Endothelial cell of umbilical vein (primary cell): ENCODE measurements around the gene FANCG. TPM values are rescaled to one million over a fixed set of nuclear protein-coding genes. Genes with fewer than 3 reads are reported as not detected.

Source experiments
- BruUV-seq: library from RNA; stranded (reverse); fragments of 400-500 nt; replicated peaks from 2 replicates; lab custom pipeline; 2021; lab: Mats Ljungman, UMichigan
- CTCF ChIA-PET: fragments of 300-600, 350-600 bp; sonication (Branson Sonifier 250); formaldehyde crosslinking; loops from one replicate; lab custom pipeline; 2021; ENCODE audit warnings: antibody characterized with exemption, inconsistent platforms; lab: Charles Lee
- POLR2A ChIA-PET: fragments of 300-600, 350-600 bp; sonication (Branson Sonifier 250); formaldehyde crosslinking; loops from one replicate; lab custom pipeline; 2021; ENCODE audit warnings: antibody characterized with exemption, inconsistent platforms; lab: Charles Lee
- DNase-seq: peaks from one replicate; pipeline ENCODE4 v3.0.0-alpha.2; 2011; ENCODE audit warnings: low read depth, low spot score
- FAIRE-seq: peaks from 2 replicates; lab custom pipeline; 2011; peaks lifted over from hg19 to GRCh38; lab: Jason Lieb, UNC
- H2AFZ ChIP-seq: 2 replicates; pipeline ENCODE4 v1.6.0; 2012; ENCODE audit warnings: low read depth, low read length, control low read depth, inconsistent platforms
- H3K27ac ChIP-seq: 2 replicates; pipeline ENCODE4 v1.5.1; 2011; ENCODE audit warnings: low read depth, mild to moderate bottlenecking, control low read depth, low read length, moderate library complexity; ENCODE audit not compliant: insufficient read depth
- H3K27me3 ChIP-seq, 2 experiments: 2 replicates each; pipeline versions ENCODE4 v1.6.0 to v1.6.1; 2011; ENCODE audit warnings: low read length in 2 of 2, mixed read lengths in 1 of 2; ENCODE audit not compliant: control insufficient read depth in 2 of 2, insufficient read depth in 2 of 2
- H3K36me3 ChIP-seq, 2 experiments: 2 replicates in 1 of 2; 3 replicates in 1 of 2; pipeline ENCODE4 v1.5.1; 2011; ENCODE audit warnings: low read length in 2 of 2, mild to moderate bottlenecking in 1 of 2, moderate library complexity in 1 of 2; ENCODE audit not compliant: control insufficient read depth in 2 of 2, insufficient read depth in 2 of 2; ENCODE audit errors: extremely low read depth in 1 of 2
- H3K4me1 ChIP-seq: 3 replicates; pipeline ENCODE4 v1.5.1; 2011; ENCODE audit warnings: mild to moderate bottlenecking, low read length; ENCODE audit not compliant: control insufficient read depth, insufficient read depth; ENCODE audit errors: extremely low read depth
- H3K4me2 ChIP-seq: 2 replicates; pipeline ENCODE4 v1.6.1; 2011; ENCODE audit warnings: low read length, control low read depth, mixed read lengths; ENCODE audit not compliant: insufficient read depth
- H3K4me3 ChIP-seq, 3 experiments: fragments of 200-600 bp in 1 of 3; sonication (generic), shearing (Covaris generic) in 1 of 3; replicated peaks in 1 of 3; 2 replicates each; pipeline ENCODE4 v1.5.1; 2011 to 2016; ENCODE audit warnings: control low read depth in 3 of 3, low read length in 3 of 3, mild to moderate bottlenecking in 2 of 3, inconsistent platforms in 1 of 3, low read depth in 1 of 3, moderate library complexity in 1 of 3; ENCODE audit not compliant: insufficient read depth in 1 of 3
- H3K79me2 ChIP-seq: 2 replicates; pipeline ENCODE4 v1.6.0; 2012; ENCODE audit warnings: low read length, inconsistent platforms; ENCODE audit not compliant: control insufficient read depth, insufficient read depth
- H3K9ac ChIP-seq: replicated peaks from 2 replicates; pipeline ENCODE3; 2011; ENCODE audit warnings: low read length, control low read depth; ENCODE audit not compliant: insufficient read depth; ENCODE audit errors: extremely low read depth
- H3K9me1 ChIP-seq: replicated peaks from 3 replicates; pipeline ENCODE4 v1.6.0; 2011; ENCODE audit warnings: mild to moderate bottlenecking, low read length; ENCODE audit not compliant: control insufficient read depth, insufficient read depth; ENCODE audit errors: extremely low read depth
- H3K9me3 ChIP-seq: replicated peaks from 2 replicates; pipeline ENCODE4 v1.5.1; 2012; ENCODE audit warnings: low read length, inconsistent platforms; ENCODE audit not compliant: control insufficient read depth, insufficient read depth
- H4K20me1 ChIP-seq: replicated peaks from 2 replicates; pipeline ENCODE3; 2011; ENCODE audit warnings: mild to moderate bottlenecking, low read length; ENCODE audit not compliant: control insufficient read depth, insufficient read depth; ENCODE audit errors: extremely low read depth
- EZH2 ChIP-seq: IDR thresholded peaks from 2 replicates; pipeline ENCODE4 v1.6.1; 2012; ENCODE audit warnings: borderline replicate concordance, low read depth, mild to moderate bottlenecking, moderate library complexity, low read length, inconsistent platforms; ENCODE audit not compliant: severe bottlenecking
- FOS ChIP-seq: IDR thresholded peaks from 2 replicates; pipeline ENCODE4 v1.6.1; 2011; ENCODE audit warnings: mild to moderate bottlenecking, low read length, moderate library complexity, borderline replicate concordance; ENCODE audit not compliant: insufficient read depth
- GATA2 ChIP-seq: IDR thresholded peaks from 2 replicates; pipeline ENCODE4 v1.7.0; 2011; ENCODE audit warnings: low read depth, mild to moderate bottlenecking, moderate library complexity, mixed read lengths, low read length; ENCODE audit not compliant: insufficient read length, insufficient read depth
- JUN ChIP-seq: IDR thresholded peaks from 2 replicates; pipeline ENCODE4 v1.6.1; 2011; ENCODE audit warnings: borderline replicate concordance, low read depth; ENCODE audit not compliant: insufficient read length, insufficient read depth
- MYC ChIP-seq: IDR thresholded peaks from one replicate; pipeline ENCODE4 v1.6.1; 2011; ENCODE audit warnings: mild to moderate bottlenecking, low read depth, low read length
- POLR2A ChIP-seq: IDR thresholded peaks from 2 replicates; pipeline ENCODE4 v1.6.1; 2012; ENCODE audit warnings: low read depth, mild to moderate bottlenecking, control low read depth, low read length
- POLR2AphosphoS5 ChIP-seq: IDR thresholded peaks from 2 replicates; pipeline ENCODE4 v1.6.1; 2012; ENCODE audit warnings: low read depth, mild to moderate bottlenecking, control low read depth, low read length, moderate library complexity; ENCODE audit not compliant: insufficient read depth
- dilution Hi-C: fragments of 300-500 bp; cut with MboI; formaldehyde crosslinking; loops from one replicate; pipeline ENCODE4 v1.15.0; 2019; ENCODE audit warnings: low sequenced_read_pairs; ENCODE audit not compliant: extremely low pct_ligation_motif_present
- intact Hi-C: fragments of 100-400 bp; cut with micrococcal nuclease; formaldehyde crosslinking; loops from one replicate; pipeline ENCODE4 v1.10.0; 2022
- polyA plus RNA-seq, 4 experiments: library from polyadenylated mRNA; depleted of rRNA in 3 of 4; stranded (reverse) in 3 of 4; unstranded in 1 of 4; fragments of >200 nt; gene quantifications; 2 replicates each; pipeline versions ENCODE4 v1.2.1 to v1.2.3, GENCODE V29; 2011 to 2012; ENCODE audit warnings: missing spikeins in 1 of 4
- total RNA-seq: library from RNA; stranded (reverse); gene quantifications from 2 replicates; pipeline ENCODE4 v1.2.3, GENCODE V29; 2021
- TF ChIP-seq, protein P1 (sequence below): IDR thresholded peaks from 2 replicates; pipeline ENCODE4 v1.6.1; 2011; ENCODE audit not compliant: insufficient read depth, insufficient read length
- TF ChIP-seq, protein P2 (sequence below), 2 donors: IDR thresholded peaks; 1 replicate in 1 of 2; 2 replicates in 1 of 2; pipeline ENCODE4 v1.5.1; 2011; ENCODE audit warnings: low read length in 2 of 2, mild to moderate bottlenecking in 2 of 2, moderate library complexity in 2 of 2, control low read depth in 1 of 2, inconsistent platforms in 1 of 2, low read depth in 1 of 2; ENCODE audit not compliant: insufficient read depth in 1 of 2; ENCODE audit errors: extremely low read depth in 1 of 2

Gene FANCG
- total and polyA plus RNA-seq, 2 donors (not counting 3 experiments of a cell fraction or from before 2014, with no cell fraction given) = 31.6 to 58.0 TPM

GRCh38 chr9:35028341-35028740 is 51.4 kb downstream of the FANCG start:
- Histone ChIP-seq H3K4me3 (no peak overlapping the region), H3K9ac (no peak overlapping the region), H3K27ac (no peak overlapping the region), H3K27me3 (no peaks in the 10 kb centered on the region), H3K36me3 (no peaks in the 10 kb centered on the region), H2AFZ (no peak overlapping the region), H3K9me3 (no peaks in the 10 kb centered on the region), H3K4me2 (no peak overlapping the region), H4K20me1 (no peaks in the 10 kb centered on the region), H3K9me1 (no peaks in the 10 kb centered on the region), H3K79me2 (no peaks in the 10 kb centered on the region), H3K4me1 (peaks cover 9% of the 10 kb centered on the region)
- CTCF ChIA-PET = interaction anchor here (0.9 to 4.5 kb wide), 5 partner anchors 13 to 129 kb away, joined by 3 to 29 read pairs (median 4); no protein-coding TSS in a partner anchor
- no peak for DNase-seq
- TF ChIP-seq EZH2 (no peak), FOS (no peak), POLR2AphosphoS5 (no peak), JUN (no peak), MYC (no peak), POLR2A (no peak), GATA2 (no peak)
- TF ChIP-seq, protein P1, sequence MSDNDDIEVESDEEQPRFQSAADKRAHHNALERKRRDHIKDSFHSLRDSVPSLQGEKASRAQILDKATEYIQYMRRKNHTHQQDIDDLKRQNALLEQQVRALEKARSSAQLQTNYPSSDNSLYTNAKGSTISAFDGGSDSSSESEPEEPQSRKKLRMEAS = no peak
- TF ChIP-seq, protein P2, sequence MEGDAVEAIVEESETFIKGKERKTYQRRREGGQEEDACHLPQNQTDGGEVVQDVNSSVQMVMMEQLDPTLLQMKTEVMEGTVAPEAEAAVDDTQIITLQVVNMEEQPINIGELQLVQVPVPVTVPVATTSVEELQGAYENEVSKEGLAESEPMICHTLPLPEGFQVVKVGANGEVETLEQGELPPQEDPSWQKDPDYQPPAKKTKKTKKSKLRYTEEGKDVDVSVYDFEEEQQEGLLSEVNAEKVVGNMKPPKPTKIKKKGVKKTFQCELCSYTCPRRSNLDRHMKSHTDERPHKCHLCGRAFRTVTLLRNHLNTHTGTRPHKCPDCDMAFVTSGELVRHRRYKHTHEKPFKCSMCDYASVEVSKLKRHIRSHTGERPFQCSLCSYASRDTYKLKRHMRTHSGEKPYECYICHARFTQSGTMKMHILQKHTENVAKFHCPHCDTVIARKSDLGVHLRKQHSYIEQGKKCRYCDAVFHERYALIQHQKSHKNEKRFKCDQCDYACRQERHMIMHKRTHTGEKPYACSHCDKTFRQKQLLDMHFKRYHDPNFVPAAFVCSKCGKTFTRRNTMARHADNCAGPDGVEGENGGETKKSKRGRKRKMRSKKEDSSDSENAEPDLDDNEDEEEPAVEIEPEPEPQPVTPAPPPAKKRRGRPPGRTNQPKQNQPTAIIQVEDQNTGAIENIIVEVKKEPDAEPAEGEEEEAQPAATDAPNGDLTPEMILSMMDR (IDR thresholded peaks at IDR 0.05; ENCODE audit: extremely low read depth in 1 of 2, insufficient read depth in 1 of 2, low read depth in 1 of 2, low read length in 2 of 2) = no peak
- dilution Hi-C loops (no loop called here), intact Hi-C loops (no loop called here)
- no peak for FAIRE-seq
- BruUV-seq = no TSS peak
- POLR2A ChIA-PET = no interaction called here
